IMR-90 (cell line): ENCODE measurements around the gene R3HDML.

Experiments
- BHLHE40 ChIP-seq: fragments of 150-350 bp; IDR thresholded peaks from 2 replicates; pipeline ENCODE4 v1.6.1; 2016; ENCODE audit warnings: mild to moderate bottlenecking, low read depth, low read length
- CEBPB ChIP-seq: IDR thresholded peaks from 2 replicates; pipeline ENCODE4 v1.6.1; 2012; ENCODE audit warnings: low read depth, low read length, improper control_type of control experiment
- CTCF ChIP-seq: conservative IDR thresholded peaks from 2 replicates; pipeline ENCODE4 v1.5.1; 2012; ENCODE audit warnings: mild to moderate bottlenecking, low read depth, low read length, improper control_type of control experiment
- ELK1 ChIP-seq: fragments of 150-350 bp; IDR thresholded peaks from 2 replicates; pipeline ENCODE4 v1.6.1; 2016; ENCODE audit warnings: low read depth, mild to moderate bottlenecking, low read length, moderate library complexity, borderline replicate concordance
- MAFK ChIP-seq: IDR thresholded peaks from 2 replicates; pipeline ENCODE4 v1.6.1; 2012; ENCODE audit warnings: low read depth, low read length, improper control_type of control experiment
- MAZ ChIP-seq: IDR thresholded peaks from 2 replicates; pipeline ENCODE4 v1.6.1; 2012; ENCODE audit warnings: low read depth, mild to moderate bottlenecking, low read length, improper control_type of control experiment, moderate library complexity, borderline replicate concordance
- MXI1 ChIP-seq: IDR thresholded peaks from 2 replicates; pipeline ENCODE4 v1.6.1; 2012; ENCODE audit warnings: low read depth, mild to moderate bottlenecking, low read length, moderate library complexity, borderline replicate concordance
- POLR2A ChIP-seq: IDR thresholded peaks from 2 replicates; pipeline ENCODE4 v1.6.1; 2012; ENCODE audit warnings: mild to moderate bottlenecking, low read depth, low read length
- RAD21 ChIP-seq: IDR thresholded peaks from 2 replicates; pipeline ENCODE4 v1.6.1; 2012; ENCODE audit warnings: low read length, improper control_type of control experiment
- RFX5 ChIP-seq: IDR thresholded peaks from 2 replicates; pipeline ENCODE4 v1.8.0; 2012; ENCODE audit warnings: low read depth, mild to moderate bottlenecking, low read length, moderate library complexity
- SMC3 ChIP-seq: fragments of 150-350 bp; IDR thresholded peaks from 2 replicates; pipeline ENCODE4 v1.6.1; 2016; ENCODE audit warnings: low read depth, mild to moderate bottlenecking, antibody characterized with exemption, low read length, moderate library complexity
- USF2 ChIP-seq: fragments of 150-350 bp; IDR thresholded peaks from 2 replicates; pipeline ENCODE4 v1.6.1; 2017; ENCODE audit warnings: mild to moderate bottlenecking, antibody characterized with exemption, low read length, low read depth

GRCh38 chr20:44367746-44368145 is 30.9 kb downstream of the R3HDML start:
- TF ChIP-seq CTCF (no peak), RFX5 (no peak), POLR2A (no peak), BHLHE40 (no peak), CEBPB (no peak), MAZ (no peak), ELK1 (no peak), SMC3 (no peak), USF2 (no peak), MXI1 (no peak), MAFK (no peak), RAD21 (no peak)
